A673 (cell line): ENCODE data around the gene GMIP. TPM values are rescaled to one million over a fixed set of nuclear protein-coding genes. Genes with fewer than 3 reads are reported as not detected.

Source experiments
- BruUV-seq: library from RNA; stranded (reverse); fragments of 400-500 nt; replicated peaks from 2 replicates; lab custom pipeline; 2021; lab: Mats Ljungman, UMichigan
- CTCF ChIA-PET: fragments of 300-600 bp; sonication (Branson Sonifier 250); formaldehyde crosslinking; loops from one replicate; lab custom pipeline; 2022; ENCODE audit warnings: antibody characterized with exemption; lab: Charles Lee
- POLR2A ChIA-PET: fragments of 300-600 bp; sonication (Branson Sonifier 250); formaldehyde crosslinking; loops from one replicate; lab custom pipeline; 2022; ENCODE audit warnings: antibody characterized with exemption; ENCODE audit not compliant: low non-redundant PET; lab: Charles Lee
- DNase-seq: peaks from one replicate; pipeline ENCODE4 v3.0.0-alpha.2; 2015; ENCODE audit warnings: low spot score
- H3K27ac ChIP-seq: fragments of 200-600 bp; sonication (generic); 2 replicates; pipeline ENCODE4 v1.5.1; 2016; ENCODE audit warnings: mixed run types, low read depth, mild to moderate bottlenecking, mixed read lengths, antibody characterized with exemption, low read length; ENCODE audit not compliant: poor library complexity, severe bottlenecking
- H3K27me3 ChIP-seq: fragments of 200-600 bp; sonication (generic); replicated peaks from 2 replicates; pipeline ENCODE4 v1.6.1; 2017; ENCODE audit warnings: mixed run types, low read depth, mild to moderate bottlenecking, mixed read lengths, antibody characterized with exemption, low read length; ENCODE audit not compliant: insufficient read depth, poor library complexity
- H3K36me3 ChIP-seq: fragments of 200-600 bp; sonication (generic); 2 replicates; pipeline ENCODE4 v1.6.1; 2016; ENCODE audit warnings: mixed run types, mild to moderate bottlenecking, mixed read lengths, antibody characterized with exemption, low read length; ENCODE audit not compliant: insufficient read depth, poor library complexity, severe bottlenecking
- H3K4me1 ChIP-seq: fragments of 200-600 bp; sonication (generic); 2 replicates; pipeline ENCODE4 v1.6.1; 2017; ENCODE audit warnings: mixed run types, mild to moderate bottlenecking, mixed read lengths, antibody characterized with exemption, low read length; ENCODE audit not compliant: insufficient read depth, poor library complexity, severe bottlenecking
- H3K4me3 ChIP-seq: fragments of 200-600 bp; sonication (generic); 2 replicates; pipeline ENCODE4 v1.5.1; 2016; ENCODE audit warnings: low read depth, mixed run types, mild to moderate bottlenecking, mixed read lengths, low read length; ENCODE audit not compliant: poor library complexity, severe bottlenecking
- H3K9me3 ChIP-seq: fragments of 200-600 bp; sonication (generic); 2 replicates; pipeline ENCODE4 v1.6.1; 2016; ENCODE audit warnings: mixed run types, low read depth, mild to moderate bottlenecking, mixed read lengths, antibody characterized with exemption, low read length; ENCODE audit not compliant: poor library complexity, severe bottlenecking
- CTCF ChIP-seq: fragments of 300-800, 200-600 bp; sonication (generic); conservative IDR thresholded peaks from 2 replicates; pipeline ENCODE4 v1.5.1; 2017; ENCODE audit warnings: low read depth, mild to moderate bottlenecking, antibody characterized with exemption, low read length, moderate library complexity, mixed read lengths
- EZH2 ChIP-seq: fragments of 200-600 bp; sonication (generic); IDR thresholded peaks from 2 replicates; pipeline ENCODE4 v1.6.1; 2017; ENCODE audit warnings: borderline replicate concordance, low read depth, mild to moderate bottlenecking, mixed read lengths, antibody characterized with exemption, low read length; ENCODE audit not compliant: poor library complexity, severe bottlenecking
- intact Hi-C: fragments of 100-400 bp; cut with micrococcal nuclease; formaldehyde crosslinking; loops from one replicate; pipeline ENCODE4 v1.10.0; 2022; ENCODE audit not compliant: unreplicated experiment
- total RNA-seq: library from RNA; stranded (reverse); gene quantifications from 2 replicates; pipeline ENCODE4 v1.2.3, GENCODE V29; 2021

Gene GMIP
- total RNA-seq, 1 experiment from 2014 or later: 9.0 TPM

DNA sequence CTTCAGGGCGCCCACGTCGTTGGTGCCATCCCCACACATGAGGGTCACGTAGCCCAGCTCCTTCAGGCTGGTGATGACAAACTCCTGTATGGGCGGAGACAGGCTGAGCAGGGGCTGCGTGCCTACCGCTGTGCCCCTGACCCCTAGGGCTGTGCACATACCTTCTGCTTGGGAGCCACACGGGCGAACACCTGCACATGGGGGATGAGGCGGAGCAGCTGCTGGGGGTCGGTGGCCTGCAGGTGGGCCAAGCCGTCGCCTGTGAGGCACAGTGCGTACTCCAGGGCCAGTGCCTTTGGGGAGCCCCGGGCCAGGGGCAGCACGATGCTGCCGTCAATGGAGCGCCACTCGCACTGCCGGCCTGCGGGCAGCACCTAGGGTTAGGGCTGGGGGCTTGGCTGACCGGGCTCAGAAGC is 6.1 kb upstream of the GMIP start:
- CTCF ChIA-PET: no interaction called here
- peaks cover 69% of the 10 kb centered on the region for H3K36me3 ChIP-seq
- intact Hi-C loops: no loop called here

GRCh38 chr19:19649155-19649554 is 5.7 kb upstream of the GMIP start:
- no TSS peak for BruUV-seq
- Histone ChIP-seq H3K27ac (no peak overlapping the region), H3K4me1 (no peaks in the 10 kb centered on the region), H3K36me3 (peaks cover 65% of the 10 kb centered on the region), H3K4me3 (no peak overlapping the region), H3K27me3 (no peaks in the 10 kb centered on the region), H3K9me3 (no peaks in the 10 kb centered on the region)
- intact Hi-C loops: no loop called here
- ChIA-PET POLR2A (no interaction called here), CTCF (no interaction called here)
- TF ChIP-seq EZH2: no peak
- TF ChIP-seq CTCF: no peak
- no peak for DNase-seq

More for the DNA sequence above, 6.1 kb upstream of the GMIP start:
- no peak for DNase-seq
- TF ChIP-seq CTCF (no peak), EZH2 (no peak)
- Histone ChIP-seq H3K27me3 (no peaks in the 10 kb centered on the region), H3K4me1 (no peaks in the 10 kb centered on the region), H3K27ac (no peak overlapping the region), H3K4me3 (no peak overlapping the region), H3K9me3 (no peaks in the 10 kb centered on the region)
- BruUV-seq: no TSS peak
- POLR2A ChIA-PET: no interaction called here

GRCh38 chr19:19647037-19647835 is 3.8 kb upstream of the GMIP start:
- POLR2A ChIA-PET: no interaction called here
- no TSS peak for BruUV-seq
- H3K9me3 ChIP-seq: no peaks in the 10 kb centered on the region
- TF ChIP-seq EZH2: no peak
- TF ChIP-seq CTCF: no peak
- H3K27ac ChIP-seq: no peak overlapping the region
- DNase-seq: no peak
- no peak overlapping the region for H3K4me3 ChIP-seq
- no peaks in the 10 kb centered on the region for H3K27me3 ChIP-seq
- intact Hi-C loops: no loop called here
- CTCF ChIA-PET: no interaction called here
- peaks cover 53% of the 10 kb centered on the region for H3K36me3 ChIP-seq
- no peaks in the 10 kb centered on the region for H3K4me1 ChIP-seq
